NCI-H2196 treated with DMSO at 0.1 percent for 48 hours (cell line): ENCODE results near the gene SLC39A8.
"Not testable (repeated sequence)": the region's sequence is repeated elsewhere in the genome, so short reads cannot be mapped to it uniquely, and the experiment has no call there.

Experiments used
- DNase-seq: peaks from one replicate; lab custom pipeline; 2025; ENCODE audit not compliant: unreplicated experiment; lab: John Stamatoyannopoulos, UW

The SLC39A8 gene

GRCh38 chr4:102301167-102301566 is 44.1 kb downstream of the SLC39A8 start:
- DNase-seq, result no peak

GRCh38 chr4:102299354-102300107 is 45.8 kb downstream of the SLC39A8 start:
- peak; percentile 2 for DNase-seq

- DNase-seq, result no peak
Measured at GRCh38 chr4:102298716-102299115, 46.6 kb downstream of the SLC39A8 start.

GRCh38 chr4:102295153-102295862 is 50.0 kb downstream of the SLC39A8 start:
- no peak for DNase-seq

GRCh38 chr4:102288497-102288896 is 56.8 kb downstream of the SLC39A8 start:
- DNase-seq, result no peak

- DNase-seq, result no peak
Measured at GRCh38 chr4:102285831-102286230, 59.5 kb downstream of the SLC39A8 start.

GRCh38 chr4:102281171-102281839 is 64.0 kb downstream of the SLC39A8 start:
- DNase-seq, result no peak

GRCh38 chr4:102273317-102273716 is 72.0 kb downstream of the SLC39A8 start:
- not testable (repeated sequence) for DNase-seq

- no peak for DNase-seq
Measured at GRCh38 chr4:102272318-102272717, 73.0 kb downstream of the SLC39A8 start.

- no peak for DNase-seq
Measured at GRCh38 chr4:102268355-102268754, 76.9 kb downstream of the SLC39A8 start.

GRCh38 chr4:102263024-102263787 is 82.1 kb downstream of the SLC39A8 start:
- DNase-seq, result peak; percentile 21

GRCh38 chr4:102259702-102260101 is 85.6 kb downstream of the SLC39A8 start:
- DNase-seq, result no peak

- DNase-seq, result no peak
Measured at GRCh38 chr4:102259081-102259480, 86.2 kb downstream of the SLC39A8 start.

GRCh38 chr4:102256321-102256720 is 89.0 kb downstream of the SLC39A8 start:
- no peak for DNase-seq

GRCh38 chr4:102253860-102254259 is 91.4 kb downstream of the SLC39A8 start:
- no peak for DNase-seq

- no peak for DNase-seq
Measured at GRCh38 chr4:102252171-102252570, 93.1 kb downstream of the SLC39A8 start.

- DNase-seq, result no peak
Measured at GRCh38 chr4:102250341-102250740, 94.9 kb downstream of the SLC39A8 start.

- DNase-seq, result no peak
Measured at GRCh38 chr4:102247041-102247440, 98.2 kb downstream of the SLC39A8 start.

GRCh38 chr4:102246416-102246815 is 98.9 kb downstream of the SLC39A8 start:
- no peak for DNase-seq

- no peak for DNase-seq
Measured at GRCh38 chr4:102244878-102245535, 100.3 kb downstream of the SLC39A8 start.

- not testable (repeated sequence) for DNase-seq
Measured at GRCh38 chr4:102243296-102243695, 102.0 kb downstream of the SLC39A8 start.
